GM21390 (cell line): ENCODE results near the gene TMLHE.
A peak's percentile ranks its signal among the peaks of the same experiment; 100 is the strongest.
"Not testable (repeated sequence)": the region's sequence is repeated elsewhere in the genome, so short reads cannot be mapped to it uniquely, and the experiment has no call there.

Experiments
- ATAC-seq: cut with Tn5 transposase; IDR thresholded peaks from one replicate; pipeline ENCODE4 v1.9.1; 2021; ENCODE audit not compliant: unreplicated experiment

TMLHE gene, protein sequence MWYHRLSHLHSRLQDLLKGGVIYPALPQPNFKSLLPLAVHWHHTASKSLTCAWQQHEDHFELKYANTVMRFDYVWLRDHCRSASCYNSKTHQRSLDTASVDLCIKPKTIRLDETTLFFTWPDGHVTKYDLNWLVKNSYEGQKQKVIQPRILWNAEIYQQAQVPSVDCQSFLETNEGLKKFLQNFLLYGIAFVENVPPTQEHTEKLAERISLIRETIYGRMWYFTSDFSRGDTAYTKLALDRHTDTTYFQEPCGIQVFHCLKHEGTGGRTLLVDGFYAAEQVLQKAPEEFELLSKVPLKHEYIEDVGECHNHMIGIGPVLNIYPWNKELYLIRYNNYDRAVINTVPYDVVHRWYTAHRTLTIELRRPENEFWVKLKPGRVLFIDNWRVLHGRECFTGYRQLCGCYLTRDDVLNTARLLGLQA

DNA sequence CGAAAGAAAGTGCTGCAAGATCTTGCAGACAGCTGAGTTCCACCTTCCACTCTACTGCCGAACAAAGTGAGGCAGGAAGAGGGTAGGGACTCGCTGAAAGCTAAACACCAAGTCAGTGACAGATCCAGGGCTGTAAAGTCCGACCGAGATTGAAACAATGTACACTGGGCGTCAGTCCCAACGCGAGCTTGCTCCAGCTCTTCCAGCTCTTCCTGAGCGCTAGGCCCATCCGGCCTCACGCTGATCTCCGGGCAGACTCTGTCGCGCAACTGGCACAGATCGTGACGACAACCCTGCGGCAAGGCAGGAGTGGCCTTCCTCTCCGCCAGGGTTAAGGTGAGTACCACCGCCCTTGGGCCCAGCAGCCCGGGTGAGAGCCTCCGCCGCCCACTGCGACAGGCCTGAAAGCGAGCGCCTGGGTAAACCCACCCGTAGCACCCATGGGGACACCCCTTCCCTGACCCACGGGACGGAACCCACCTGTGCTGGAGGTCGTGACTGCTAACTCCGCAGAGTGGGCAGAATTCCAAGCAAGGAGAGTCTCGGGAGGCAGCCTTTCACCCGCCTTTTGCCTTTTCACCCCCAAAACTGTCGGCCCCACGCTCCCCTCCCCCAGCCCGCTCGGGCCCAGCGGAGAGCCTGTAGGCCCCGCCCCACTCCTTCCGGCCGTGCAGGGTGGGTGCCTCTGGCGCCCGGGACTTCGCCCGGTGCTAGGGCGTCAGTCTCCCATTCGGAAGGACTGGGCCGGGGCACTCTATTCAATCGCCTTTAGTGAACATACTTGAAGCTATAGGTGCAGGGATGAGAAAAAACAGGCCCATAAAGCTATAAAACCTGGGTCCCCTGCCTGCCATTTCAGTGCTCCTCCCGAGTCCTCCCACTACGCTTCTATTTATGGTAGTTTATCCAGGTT lies at the start of gene TMLHE, which contains the start of gene SPRY3:
Gene TMLHE, minus strand, starts transcription at position 641 of the 913 bp plus-strand sequence. CDS start 67,676 bp downstream, outside the sequence.
Gene SPRY3, plus strand, starts transcription at position 275 of the 913 bp plus-strand sequence.
- peak; percentile 90 for ATAC-seq

DNA sequence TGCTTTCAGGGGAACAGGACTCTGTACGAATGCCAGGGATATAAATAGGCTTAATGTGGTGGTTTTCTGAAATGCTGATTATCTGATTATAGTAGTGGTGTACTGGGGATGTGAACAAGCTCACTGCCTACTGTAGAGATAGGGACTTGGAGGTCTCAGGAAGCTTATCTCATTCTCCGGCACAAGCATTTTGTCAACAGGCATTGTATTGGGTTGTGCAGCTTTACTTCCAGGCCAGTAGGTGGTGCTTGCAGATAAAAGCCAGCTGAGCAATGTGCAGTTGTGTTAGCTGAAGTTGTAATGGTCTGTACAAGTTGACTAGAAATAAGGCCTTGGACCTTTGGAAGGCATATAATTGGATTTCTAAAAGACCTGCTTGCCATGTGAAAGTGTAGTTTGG lies 49.5 kb upstream of the TMLHE start:
- ATAC-seq: no peak

DNA sequence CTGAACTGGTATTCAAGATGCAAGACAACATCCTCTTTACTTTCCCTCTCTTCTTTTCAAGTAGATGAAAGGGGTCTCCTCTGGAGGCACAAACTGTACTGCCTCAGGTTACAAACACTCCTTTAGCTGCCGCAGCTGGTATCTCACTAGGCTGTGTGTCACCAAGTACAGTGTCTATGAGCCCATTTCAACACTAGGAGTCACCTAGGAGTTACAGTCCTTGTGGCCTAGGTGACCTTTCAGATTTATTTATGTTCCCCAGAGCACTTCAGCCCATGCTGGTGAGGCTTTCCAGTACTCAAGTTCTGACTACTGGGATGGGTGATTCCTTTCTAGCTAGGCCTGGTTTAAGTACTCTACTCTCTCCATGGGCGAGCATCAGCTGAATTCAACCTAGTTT lies 32.4 kb upstream of the TMLHE start:
- no peak for ATAC-seq

DNA sequence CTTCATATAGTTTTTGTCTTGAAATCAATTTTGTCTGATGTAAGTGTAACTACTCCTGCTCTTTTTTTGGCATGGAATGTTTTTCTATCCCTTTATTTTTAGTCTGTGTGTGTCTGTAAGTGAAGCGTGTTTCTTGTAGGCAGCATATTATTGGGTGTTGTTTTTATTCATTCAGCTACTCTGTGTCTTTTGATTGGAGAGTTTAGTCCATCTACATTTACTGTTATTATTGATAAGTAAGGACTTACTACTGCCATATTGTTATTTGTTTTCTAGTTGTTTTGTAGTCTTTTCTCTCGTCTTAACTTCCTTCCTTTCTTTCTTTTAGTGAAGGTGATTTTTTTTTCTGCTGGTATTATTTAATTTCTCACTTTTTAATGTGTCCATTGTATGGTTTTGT lies 30.5 kb upstream of the TMLHE start:
- no peak for ATAC-seq

DNA sequence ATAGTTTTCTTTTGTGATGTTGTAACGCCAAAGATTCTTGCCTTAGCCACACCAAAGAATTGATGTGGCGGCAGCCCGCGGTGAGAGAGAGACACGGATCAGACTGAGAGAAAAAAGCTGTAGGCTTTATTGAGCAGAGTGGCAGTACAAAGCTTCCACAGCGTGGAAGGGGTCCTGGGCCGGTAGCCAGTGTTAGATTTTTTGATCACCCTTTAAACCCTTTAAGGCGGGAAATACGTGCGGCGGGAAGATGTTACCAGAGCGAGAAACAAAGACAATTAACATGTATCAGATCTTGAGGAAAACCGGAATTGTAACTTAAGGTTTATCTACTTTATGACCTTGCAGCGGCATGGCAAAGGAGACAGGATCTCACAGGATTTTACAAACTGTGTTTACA lies 28.6 kb upstream of the TMLHE start:
- not testable (repeated sequence) for ATAC-seq

DNA sequence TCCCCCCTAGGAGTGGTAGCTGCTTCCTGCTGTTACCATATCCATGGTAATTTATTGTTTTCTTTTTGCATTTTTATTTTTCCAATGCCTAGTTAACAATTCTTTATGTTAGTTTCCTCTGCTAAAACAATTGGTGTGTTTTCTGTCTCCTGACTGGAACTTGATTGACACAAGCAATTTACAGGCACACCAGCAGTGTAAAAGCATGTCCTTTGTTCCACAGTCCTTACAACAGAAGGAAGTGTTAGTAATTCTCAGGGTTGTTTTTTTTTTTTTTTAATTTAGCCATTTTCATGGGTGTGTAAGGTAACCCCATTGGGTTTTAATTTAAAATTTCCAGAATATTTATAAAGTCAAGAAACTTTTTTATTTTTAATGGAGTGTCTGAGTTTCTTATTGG lies 25.0 kb upstream of the TMLHE start:
- ATAC-seq: no peak

DNA sequence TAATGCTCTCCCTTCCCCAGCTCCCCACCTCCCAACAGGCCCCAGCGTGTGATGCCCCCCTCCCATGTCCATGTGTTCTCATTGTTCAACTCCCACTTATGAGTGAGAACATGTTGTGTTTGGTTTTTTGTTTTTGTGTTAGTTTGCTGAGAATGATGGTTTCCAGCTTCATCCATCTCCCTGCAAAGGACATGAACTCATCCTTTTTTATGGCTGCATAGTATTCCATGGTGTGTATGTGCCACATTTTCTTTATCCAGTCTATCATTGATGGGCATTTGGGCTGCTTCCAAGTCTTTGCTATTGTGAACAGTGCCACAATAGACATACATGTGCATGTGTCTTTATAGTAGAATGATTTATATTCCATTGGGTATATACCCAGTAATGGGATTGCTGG lies 22.3 kb upstream of the TMLHE start:
- ATAC-seq: not testable (repeated sequence)

DNA sequence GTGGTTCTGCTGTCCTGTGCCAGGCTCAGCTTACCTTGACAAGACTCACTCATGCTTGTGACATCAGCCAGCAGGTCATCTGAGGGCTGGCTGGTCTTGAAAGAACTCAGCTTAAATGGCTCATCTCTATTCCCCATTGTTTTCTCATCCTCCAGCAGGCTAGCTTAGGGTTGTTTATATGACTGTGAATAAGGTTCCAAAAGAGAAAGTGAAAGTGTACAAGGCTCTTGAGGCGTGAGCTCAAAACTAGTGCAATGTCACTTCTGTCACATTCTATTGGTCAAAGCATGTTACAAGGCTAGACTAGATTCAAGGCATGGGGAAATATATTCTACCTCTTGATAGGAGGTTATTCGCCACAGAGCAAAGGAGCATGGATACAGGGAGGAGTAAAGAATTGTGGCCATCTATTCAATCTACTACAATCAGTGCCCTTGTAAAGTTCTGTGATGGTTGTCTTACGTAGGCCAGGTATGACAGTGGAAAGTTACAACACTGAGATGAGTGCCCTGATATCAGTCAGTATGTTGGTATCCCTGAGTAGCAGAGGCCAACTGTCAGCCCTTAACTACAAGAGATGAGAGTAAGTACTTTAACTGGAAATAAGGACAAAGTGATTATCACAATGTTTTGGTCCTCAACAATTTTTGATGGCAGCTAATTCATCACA lies 19.8 kb upstream of the TMLHE start:
- ATAC-seq: peak; percentile 77

DNA sequence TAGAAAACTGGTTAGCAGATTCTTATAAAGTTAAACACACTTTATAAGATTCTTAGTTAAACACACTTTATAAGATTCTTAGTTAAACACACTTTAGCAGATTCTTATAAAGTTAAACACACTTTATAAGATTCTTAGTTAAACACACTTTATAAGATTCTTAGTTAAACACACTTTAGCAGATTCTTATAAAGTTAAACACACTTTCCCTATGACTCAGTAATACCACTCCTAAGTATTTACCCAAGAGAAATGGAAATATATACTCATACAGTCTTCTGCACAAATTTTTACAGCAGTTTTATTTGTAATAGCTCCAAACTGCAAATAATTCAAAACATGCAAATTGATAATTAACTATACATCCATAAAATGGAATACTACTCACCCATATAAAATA lies 7.4 kb upstream of the TMLHE start:
- ATAC-seq: not testable (repeated sequence)

DNA sequence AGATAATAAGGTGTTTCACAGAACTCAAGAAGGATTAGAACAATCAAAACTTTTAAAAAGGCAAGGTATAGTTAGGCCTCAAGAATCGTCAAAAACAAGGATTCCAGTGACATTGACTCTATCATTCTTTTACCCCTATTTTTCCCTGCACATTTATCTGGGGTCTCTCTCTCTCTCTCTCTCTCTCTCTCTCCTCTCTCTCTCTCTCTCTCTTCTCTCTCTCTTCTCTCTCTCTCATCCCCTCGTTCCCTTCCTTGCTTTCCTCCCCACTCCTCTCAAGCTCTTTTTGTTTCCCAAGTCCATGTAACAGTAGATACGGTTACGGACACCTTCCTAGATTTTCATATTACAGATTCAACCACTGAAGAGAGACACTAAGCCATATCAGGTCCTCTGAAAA lies 3.2 kb upstream of the TMLHE start:
- no peak for ATAC-seq

DNA sequence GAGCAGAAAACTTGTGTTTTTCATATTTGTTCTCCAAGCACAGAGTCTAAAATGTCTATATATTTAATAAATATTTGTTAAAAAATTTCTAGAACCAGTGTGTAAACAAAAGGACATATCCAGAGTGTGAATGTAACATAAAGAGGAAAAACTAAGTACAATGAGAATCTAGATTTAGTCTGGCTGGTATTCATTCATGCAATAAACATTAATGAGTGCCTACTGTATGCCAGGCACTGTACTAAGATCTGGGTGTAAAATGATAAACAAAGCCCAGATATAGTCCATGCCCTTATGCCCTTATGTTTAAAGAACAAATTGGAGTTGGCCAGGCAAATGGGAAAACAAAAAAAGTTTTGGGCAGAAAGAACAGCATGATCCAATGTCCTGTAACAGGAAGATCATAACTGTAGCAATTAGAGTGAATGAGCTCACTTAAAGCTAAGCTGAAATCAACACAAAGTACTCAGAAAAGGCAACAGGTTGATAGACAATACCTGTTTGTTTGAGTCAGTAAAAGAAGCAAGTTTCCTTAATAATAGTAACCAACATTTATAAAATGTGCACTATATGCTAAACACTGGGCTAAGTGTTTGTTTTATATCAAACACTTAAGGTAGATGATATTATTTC lies 1.3 kb upstream of the TMLHE start:
- no peak for ATAC-seq

DNA sequence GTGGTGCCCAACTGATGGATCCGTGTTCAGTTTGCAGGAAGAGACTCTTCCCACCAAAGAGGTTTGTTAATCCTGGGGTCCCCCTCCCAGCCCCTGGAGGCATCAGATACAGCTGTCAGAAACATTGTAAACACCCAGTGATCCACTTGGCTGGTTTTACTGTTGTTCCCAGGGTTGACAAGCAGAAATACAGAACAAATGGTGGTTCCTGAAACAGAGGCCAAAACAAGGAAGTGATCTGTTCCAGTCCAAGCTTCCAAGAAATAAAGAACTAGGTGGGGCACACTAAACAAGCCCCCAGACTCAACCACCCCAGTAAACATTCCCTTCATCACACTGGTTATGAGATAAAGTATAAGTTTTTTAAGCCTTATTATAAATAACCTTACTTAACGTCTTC lies 1.4 kb downstream of the TMLHE start:
- no peak for ATAC-seq

DNA sequence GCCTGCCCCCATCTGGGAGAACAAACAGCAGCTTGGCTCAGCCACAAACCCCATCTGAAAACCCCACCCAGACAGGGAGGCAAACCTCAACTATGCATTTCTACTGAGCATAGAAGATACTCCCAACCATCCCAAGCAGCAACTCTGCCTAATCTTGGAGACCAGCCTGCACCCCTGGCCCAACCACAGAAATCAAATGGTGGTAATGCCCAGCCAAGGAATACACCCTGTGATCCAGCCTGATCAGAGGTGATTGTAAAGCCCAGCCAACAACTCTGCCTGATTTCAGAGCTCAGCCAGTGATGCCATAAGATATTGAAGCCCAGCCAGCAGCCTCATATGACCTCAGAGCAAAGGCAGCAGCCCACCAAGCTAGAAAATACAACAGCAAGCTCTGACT lies 19.8 kb downstream of the TMLHE start:
- ATAC-seq: no peak

DNA sequence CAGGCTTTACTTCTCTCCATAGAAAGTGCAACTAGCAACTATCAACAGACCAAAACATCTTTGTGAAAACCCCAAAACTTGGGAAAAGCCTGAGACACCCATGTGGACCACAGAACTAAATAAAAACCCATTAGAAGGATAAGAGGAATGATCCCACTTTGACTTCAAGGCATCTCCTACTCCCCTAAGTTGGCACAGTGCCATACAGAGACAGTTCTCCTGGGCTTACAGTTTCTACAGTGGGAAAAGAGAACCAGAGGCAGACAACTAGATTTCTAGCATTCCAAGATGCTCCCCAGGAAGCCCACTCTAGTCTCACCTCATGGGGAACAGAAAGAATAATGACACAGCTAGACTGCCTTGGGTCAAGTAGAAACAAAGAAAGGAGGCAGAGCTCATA lies 20.4 kb downstream of the TMLHE start:
- no peak for ATAC-seq

DNA sequence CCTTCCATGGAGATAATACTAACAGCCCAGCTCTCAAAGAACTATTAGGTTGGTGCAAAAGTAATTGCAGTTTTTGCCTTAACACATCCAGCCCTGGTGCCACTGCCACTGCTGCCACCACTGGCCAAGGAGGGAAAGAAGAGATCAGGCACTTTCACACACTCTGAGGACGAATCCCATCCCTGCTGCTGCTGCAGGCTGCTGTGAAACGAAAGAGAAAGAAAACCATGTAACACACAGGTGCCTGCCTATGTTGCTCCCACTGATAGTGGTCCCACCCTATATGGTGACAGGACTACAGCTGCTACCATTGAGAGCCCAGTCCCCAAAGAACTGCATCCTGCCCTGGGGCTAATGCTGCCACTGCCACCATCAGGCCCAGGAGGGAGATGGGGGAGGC lies 35.1 kb downstream of the TMLHE start:
- no peak for ATAC-seq

DNA sequence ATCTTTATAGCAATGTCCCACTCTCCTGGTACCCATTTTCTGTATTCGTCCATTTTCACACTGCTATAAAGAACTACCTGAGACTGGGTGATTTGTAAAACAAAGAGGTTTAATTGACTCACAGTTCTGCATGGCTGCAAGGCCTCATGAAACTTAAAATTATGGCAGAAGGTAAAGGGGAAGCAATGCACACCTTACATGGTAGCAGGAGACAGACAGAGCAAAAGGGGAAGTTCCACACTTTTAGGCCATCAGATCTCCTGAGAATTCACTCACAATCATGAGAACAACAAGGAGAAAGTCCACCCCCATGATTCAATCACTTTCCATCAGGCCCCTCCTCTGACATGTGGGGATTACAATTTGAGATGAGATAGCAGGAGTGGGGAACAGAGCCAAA lies 49.7 kb downstream of the TMLHE start:
- no peak for ATAC-seq

DNA sequence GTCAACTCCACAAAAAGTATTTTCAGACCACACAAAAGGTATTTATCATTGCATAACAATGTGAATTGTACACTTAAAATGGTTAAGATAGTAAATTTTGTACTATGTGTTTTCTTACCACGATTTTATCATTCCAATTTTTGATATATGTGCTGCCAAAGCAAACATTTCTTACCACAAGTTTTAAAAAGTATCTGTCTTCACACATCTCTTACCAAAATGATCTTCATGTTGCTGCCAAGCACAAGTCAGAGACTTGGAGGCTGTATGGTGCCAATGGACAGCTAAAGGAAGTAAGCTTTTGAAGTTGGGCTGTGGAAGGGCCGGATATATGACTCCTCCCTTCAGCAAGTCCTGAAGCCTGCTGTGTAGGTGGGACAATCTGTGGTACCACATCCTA lies 67.9 kb downstream of the TMLHE start:
- ATAC-seq: no peak

DNA sequence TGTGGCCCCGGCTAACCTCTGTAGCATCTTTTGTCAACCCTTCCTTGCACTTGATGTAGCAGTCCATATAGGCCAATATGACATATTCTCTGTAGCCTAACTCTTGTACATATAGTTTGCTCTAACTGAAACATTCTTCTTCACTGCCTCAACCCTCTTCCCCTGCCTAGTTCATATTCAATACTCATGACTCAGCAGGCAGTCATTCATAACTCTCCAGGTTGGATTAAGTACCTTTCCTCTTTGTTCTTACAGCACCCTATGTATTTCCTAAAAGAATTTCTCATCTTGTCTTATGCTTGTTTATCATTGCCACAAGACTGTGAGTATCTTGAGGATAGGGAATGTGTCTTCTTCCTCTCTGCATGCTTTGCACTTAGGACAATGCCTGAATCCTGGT lies 76.9 kb downstream of the TMLHE start:
- ATAC-seq: no peak

DNA sequence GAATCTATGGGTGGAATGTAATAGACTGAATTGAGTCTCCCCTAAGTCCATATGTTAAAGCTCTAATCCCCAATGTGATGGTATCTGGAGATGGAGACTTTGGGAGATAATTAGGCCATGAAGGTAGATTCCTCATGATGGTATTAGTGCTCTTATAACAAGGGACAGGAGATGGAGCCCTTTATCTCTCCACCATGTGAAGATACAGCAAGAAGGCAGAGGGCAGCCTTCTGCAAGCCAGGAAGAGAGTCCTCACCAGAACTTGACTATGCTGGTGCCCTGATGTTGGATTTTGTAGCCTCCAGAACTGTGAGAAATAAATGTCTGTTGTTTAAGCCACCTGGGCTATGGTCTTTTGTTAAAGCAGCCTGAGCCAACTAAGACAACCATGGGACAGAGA lies 78.0 kb downstream of the TMLHE start:
- ATAC-seq: no peak

DNA sequence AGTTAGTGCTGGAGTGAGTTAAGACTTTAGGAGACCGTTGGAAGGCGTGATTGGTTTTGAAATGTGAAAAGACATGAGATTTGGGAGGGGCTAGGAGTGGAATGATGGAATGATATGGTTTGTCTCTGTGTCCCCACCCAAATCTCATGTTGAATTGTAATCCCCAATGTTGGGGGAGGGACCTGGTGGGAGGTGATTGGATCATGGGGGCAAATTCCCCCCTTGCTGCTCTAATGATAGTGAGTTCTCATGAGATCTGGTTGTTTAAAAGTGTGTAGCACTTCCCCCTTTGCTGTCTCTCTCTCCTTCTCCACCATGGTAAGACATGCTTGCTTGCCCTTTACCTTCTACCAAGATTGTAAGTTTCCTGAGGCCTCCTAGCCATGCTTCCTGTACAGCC lies 85.7 kb downstream of the TMLHE start:
- ATAC-seq: not testable (repeated sequence)

DNA sequence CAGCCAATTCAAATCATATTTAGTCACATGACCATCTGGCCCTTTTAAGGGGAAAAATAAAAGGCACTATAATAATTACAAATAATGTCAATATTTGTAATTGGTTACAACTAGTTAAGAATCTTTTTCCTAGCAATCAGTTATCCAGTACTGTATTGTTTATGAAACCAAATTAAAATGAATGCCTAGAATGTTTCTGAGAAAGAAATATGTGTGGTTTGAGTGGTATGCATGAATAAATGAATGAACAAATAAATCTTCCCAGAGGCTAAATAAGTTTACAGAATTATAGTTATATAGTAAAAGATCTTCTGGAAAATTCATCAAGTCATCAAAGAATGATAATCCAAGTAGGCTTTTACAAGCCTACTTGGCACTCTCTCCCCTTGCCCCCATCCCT lies 98.5 kb downstream of the TMLHE start:
- ATAC-seq: no peak
